HEK293 (cell line): ENCODE measurements around the gene CFAP45.
A peak's percentile ranks its signal among the peaks of the same experiment; 100 is the strongest.

Source experiments
- TF ChIP-seq, protein P1 (sequence below): fragments of 450-650 bp; formaldehyde crosslinking; IDR thresholded peaks from 2 replicates; pipeline ENCODE4 v1.5.1; 2016; ENCODE audit warnings: missing biosample characterization, missing genetic modification characterization
- TF ChIP-seq, protein P2 (sequence below): fragments of 450-650 bp; formaldehyde crosslinking; IDR thresholded peaks from 2 replicates; pipeline ENCODE4 v1.5.1; 2016; ENCODE audit warnings: missing biosample characterization, missing genetic modification characterization

DNA sequence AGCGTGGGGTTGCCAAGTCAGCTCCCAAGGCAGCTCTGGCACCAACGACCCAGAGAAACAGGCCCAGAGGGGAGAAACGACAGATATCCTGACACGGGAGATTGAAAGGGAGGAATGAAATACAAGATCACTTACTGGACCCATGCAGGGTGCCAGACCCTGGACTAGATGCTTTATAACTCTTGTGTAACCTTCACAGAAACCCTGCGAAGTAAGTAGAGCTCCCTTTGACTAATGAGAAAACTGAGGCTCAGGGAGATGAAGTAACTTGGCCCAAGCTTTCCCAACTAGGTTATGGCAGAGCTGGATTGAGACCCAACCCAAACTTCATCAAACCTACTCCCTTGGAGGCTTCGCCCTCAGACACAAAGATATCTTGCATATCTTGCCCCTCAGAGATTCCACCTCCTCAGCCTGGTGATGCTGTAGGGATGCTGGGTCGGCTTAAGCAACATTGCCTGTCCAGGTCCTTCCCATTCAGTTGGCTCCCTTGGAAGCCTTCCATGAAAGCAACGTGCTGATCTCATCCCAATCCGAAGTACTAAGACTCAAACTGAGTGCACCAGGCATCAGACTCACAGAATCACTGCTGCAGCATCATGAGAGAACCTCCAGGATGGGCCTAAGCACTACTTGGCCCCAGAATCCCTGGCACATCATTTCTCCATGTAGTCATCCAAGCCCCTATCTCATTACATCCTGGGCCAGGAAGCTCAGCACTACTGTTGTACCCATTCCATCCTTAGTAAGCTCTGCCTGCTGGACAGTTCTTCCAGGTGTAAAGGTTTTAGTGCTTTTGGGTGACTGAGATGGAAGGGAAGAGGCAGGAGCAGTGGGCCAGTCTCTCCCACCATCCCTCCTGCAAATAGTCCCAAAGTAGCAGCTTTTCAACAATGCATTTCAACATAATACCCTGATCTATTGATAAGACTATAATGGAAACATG lies 46.5 kb upstream of the CFAP45 start:
- TF ChIP-seq, protein P1, sequence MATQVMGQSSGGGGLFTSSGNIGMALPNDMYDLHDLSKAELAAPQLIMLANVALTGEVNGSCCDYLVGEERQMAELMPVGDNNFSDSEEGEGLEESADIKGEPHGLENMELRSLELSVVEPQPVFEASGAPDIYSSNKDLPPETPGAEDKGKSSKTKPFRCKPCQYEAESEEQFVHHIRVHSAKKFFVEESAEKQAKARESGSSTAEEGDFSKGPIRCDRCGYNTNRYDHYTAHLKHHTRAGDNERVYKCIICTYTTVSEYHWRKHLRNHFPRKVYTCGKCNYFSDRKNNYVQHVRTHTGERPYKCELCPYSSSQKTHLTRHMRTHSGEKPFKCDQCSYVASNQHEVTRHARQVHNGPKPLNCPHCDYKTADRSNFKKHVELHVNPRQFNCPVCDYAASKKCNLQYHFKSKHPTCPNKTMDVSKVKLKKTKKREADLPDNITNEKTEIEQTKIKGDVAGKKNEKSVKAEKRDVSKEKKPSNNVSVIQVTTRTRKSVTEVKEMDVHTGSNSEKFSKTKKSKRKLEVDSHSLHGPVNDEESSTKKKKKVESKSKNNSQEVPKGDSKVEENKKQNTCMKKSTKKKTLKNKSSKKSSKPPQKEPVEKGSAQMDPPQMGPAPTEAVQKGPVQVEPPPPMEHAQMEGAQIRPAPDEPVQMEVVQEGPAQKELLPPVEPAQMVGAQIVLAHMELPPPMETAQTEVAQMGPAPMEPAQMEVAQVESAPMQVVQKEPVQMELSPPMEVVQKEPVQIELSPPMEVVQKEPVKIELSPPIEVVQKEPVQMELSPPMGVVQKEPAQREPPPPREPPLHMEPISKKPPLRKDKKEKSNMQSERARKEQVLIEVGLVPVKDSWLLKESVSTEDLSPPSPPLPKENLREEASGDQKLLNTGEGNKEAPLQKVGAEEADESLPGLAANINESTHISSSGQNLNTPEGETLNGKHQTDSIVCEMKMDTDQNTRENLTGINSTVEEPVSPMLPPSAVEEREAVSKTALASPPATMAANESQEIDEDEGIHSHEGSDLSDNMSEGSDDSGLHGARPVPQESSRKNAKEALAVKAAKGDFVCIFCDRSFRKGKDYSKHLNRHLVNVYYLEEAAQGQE (tag by site-specific recombination), result peak; percentile 60
- TF ChIP-seq, protein P2, sequence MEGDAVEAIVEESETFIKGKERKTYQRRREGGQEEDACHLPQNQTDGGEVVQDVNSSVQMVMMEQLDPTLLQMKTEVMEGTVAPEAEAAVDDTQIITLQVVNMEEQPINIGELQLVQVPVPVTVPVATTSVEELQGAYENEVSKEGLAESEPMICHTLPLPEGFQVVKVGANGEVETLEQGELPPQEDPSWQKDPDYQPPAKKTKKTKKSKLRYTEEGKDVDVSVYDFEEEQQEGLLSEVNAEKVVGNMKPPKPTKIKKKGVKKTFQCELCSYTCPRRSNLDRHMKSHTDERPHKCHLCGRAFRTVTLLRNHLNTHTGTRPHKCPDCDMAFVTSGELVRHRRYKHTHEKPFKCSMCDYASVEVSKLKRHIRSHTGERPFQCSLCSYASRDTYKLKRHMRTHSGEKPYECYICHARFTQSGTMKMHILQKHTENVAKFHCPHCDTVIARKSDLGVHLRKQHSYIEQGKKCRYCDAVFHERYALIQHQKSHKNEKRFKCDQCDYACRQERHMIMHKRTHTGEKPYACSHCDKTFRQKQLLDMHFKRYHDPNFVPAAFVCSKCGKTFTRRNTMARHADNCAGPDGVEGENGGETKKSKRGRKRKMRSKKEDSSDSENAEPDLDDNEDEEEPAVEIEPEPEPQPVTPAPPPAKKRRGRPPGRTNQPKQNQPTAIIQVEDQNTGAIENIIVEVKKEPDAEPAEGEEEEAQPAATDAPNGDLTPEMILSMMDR (tag by site-specific recombination), result no peak
